ENCODE data around the gene PRR33.

PRR33 gene

GRCh38 chr11:1936072-1936780 lies 44.5 kb upstream of the PRR33 start:
- no peak overlapping the region for H3K4me3 ChIP-seq (ENCODE audit: control insufficient read depth, low read depth, low read length)
- TF ChIP-seq CTCF (conservative IDR thresholded peaks at IDR 0.05; ENCODE audit: control insufficient read depth, insufficient read depth, low read depth, low read length), result no peak
- no peak for DNase-seq (ENCODE audit: low read depth)

- TF ChIP-seq CTCF (conservative IDR thresholded peaks at IDR 0.05; ENCODE audit: control insufficient read depth, insufficient read depth, low read depth, low read length), result no peak
- no peak for DNase-seq (ENCODE audit: low read depth)
Observed at GRCh38 chr11:1935156-1936071, 43.7 kb upstream of the PRR33 start.

GRCh38 chr11:1934335-1935155 lies 42.9 kb upstream of the PRR33 start:
- no peak for DNase-seq (ENCODE audit: low read depth)
- H3K4me3 ChIP-seq (ENCODE audit: control insufficient read depth, low read depth, low read length), result no peak overlapping the region
- TF ChIP-seq CTCF (conservative IDR thresholded peaks at IDR 0.05; ENCODE audit: control insufficient read depth, insufficient read depth, low read depth, low read length), result no peak

More at GRCh38 chr11:1935156-1936071, 43.7 kb upstream of the PRR33 start:
- no peak overlapping the region for H3K4me3 ChIP-seq (ENCODE audit: control insufficient read depth, low read depth, low read length)

- no peak for TF ChIP-seq CTCF (conservative IDR thresholded peaks at IDR 0.05; ENCODE audit: control insufficient read depth, insufficient read depth, low read depth, low read length)
- no peak for DNase-seq (ENCODE audit: low read depth)
- H3K4me3 ChIP-seq (ENCODE audit: control insufficient read depth, low read depth, low read length), result no peak overlapping the region
Observed at GRCh38 chr11:1933416-1934334, 42.0 kb upstream of the PRR33 start.

GRCh38 chr11:1932681-1933080 lies 41.0 kb upstream of the PRR33 start:
- no peak overlapping the region for H3K4me3 ChIP-seq (ENCODE audit: control insufficient read depth, low read depth, low read length)
- DNase-seq (ENCODE audit: low read depth), result no peak
- no peak for TF ChIP-seq CTCF (conservative IDR thresholded peaks at IDR 0.05; ENCODE audit: control insufficient read depth, insufficient read depth, low read depth, low read length)

All from fibroblast of mammary gland (primary cell).